ENCODE results near the gene PLEKHM2. TPM values are rescaled to one million over a fixed set of nuclear protein-coding genes. Genes with fewer than 3 reads are reported as not detected.

The PLEKHM2 gene
- total RNA-seq, 1 experiment from 2014 or later, result 38.5 TPM

DNA sequence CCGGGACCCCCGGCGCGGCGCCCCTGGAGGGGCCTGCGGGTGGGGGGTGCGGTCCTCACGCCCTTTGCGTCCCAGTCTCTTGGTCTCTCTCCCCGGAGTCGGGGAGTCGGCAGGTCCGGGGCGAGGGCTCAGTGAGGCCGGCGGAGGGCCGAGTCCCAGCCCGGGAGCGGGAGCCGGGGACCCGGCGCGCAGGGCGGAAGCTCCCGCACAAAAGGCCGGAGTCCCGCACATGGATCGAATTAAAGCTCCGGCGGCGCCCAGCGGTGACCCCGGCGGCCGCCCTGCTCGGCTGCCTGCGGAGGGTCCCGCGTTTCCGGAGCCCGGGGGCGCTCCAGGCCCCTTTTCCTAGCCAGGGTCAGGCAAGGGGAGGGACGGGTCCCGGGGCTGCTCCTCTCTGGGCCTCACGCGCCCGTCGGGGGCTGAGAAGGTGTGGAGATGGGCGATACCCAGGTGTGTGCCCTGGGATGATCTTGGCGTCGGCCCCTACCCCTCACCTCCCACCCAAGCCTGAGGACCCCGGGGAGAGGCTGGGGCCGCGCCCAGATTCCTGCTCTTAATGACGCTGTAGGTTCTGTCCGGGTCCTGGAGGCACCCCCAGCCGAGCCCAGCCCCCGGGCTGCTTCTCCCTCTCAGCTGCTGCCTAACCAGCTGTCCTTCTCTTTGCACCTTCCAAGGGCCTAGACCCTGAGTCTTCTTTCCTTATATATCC lies 75.0 kb downstream of the PLEKHM2 start:
- Histone ChIP-seq H2AFZ (ENCODE audit: low read depth, low read length, poor library complexity, severe bottlenecking) (no peak overlapping the region), H3K36me3 (ENCODE audit: control insufficient read depth in 1 of 2, insufficient read depth in 2 of 2, low read length in 2 of 2) (no peaks in the 10 kb centered on the region), H3K4me2 (ENCODE audit: low read length) (no peak overlapping the region), H3K27me3 (ENCODE audit: insufficient read depth, low read length) (no peaks in the 10 kb centered on the region), H3K79me2 (ENCODE audit: insufficient read depth, low read length) (no peaks in the 10 kb centered on the region), H3K9me2 (ENCODE audit: insufficient read depth) (no peaks in the 10 kb centered on the region), H3K4me1 (ENCODE audit: control insufficient read depth in 1 of 2, insufficient read depth in 2 of 2, low read length in 2 of 2) (peaks cover 5 to 33% of the 10 kb centered on the region in 2 experiments; a peak in 3 of 4 replicates), H3K9me3 (ENCODE audit: control insufficient read depth in 1 of 2, insufficient read depth in 1 of 2, low read depth in 1 of 2, low read length in 2 of 2) (no peaks in the 10 kb centered on the region), H3K4me3 (replicated peaks in 1 of 2; ENCODE audit: low read depth in 1 of 2, low read length in 2 of 2) (no peak overlapping the region), H3K9ac (ENCODE audit: low read length) (no peak overlapping the region), H4K20me1 (ENCODE audit: insufficient read depth) (no peaks in the 10 kb centered on the region), H3K27ac (ENCODE audit: low read depth, low read length) (no peak overlapping the region)
- RAD21 ChIA-PET (ENCODE audit: low non-redundant PET in 1 of 2, low total read pairs in 2 of 2, uncharacterized antibody in 2 of 2, unreplicated experiment in 2 of 2), result no interaction called here
- POLR2A ChIA-PET, result no interaction called here
- DNase-seq (ENCODE audit: low read depth, low spot score), result no peak
- BruUV-seq (replicated peaks), result no TSS peak
- TF ChIP-seq ZNF274 (IDR thresholded peaks at IDR 0.05; ENCODE audit: low read depth, low read length) (no peak), ELF1 (IDR thresholded peaks at IDR 0.05; ENCODE audit: borderline replicate concordance, low read depth) (no peak), RAD21 (IDR thresholded peaks at IDR 0.05; ENCODE audit: low read depth) (no peak), JUND (IDR thresholded peaks at IDR 0.05) (no peak), ZFX (IDR thresholded peaks at IDR 0.05) (no peak), FOSL1 (IDR thresholded peaks at IDR 0.05; ENCODE audit: low read depth) (no peak), TCF7L2 (IDR thresholded peaks at IDR 0.05; ENCODE audit: borderline replicate concordance, extremely low read depth, insufficient read depth, insufficient read length) (no peak)
- TF ChIP-seq, protein P1, sequence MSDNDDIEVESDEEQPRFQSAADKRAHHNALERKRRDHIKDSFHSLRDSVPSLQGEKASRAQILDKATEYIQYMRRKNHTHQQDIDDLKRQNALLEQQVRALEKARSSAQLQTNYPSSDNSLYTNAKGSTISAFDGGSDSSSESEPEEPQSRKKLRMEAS (IDR thresholded peaks at IDR 0.05), result no peak
- ATAC-seq, result no peak
- CTCF ChIA-PET, result interaction anchor here (0.7 kb wide), 1 partner anchor 18 kb away, joined by 3 read pairs; no protein-coding TSS in a partner anchor
- intact Hi-C loops (cut with micrococcal nuclease), result no loop called here

DNA sequence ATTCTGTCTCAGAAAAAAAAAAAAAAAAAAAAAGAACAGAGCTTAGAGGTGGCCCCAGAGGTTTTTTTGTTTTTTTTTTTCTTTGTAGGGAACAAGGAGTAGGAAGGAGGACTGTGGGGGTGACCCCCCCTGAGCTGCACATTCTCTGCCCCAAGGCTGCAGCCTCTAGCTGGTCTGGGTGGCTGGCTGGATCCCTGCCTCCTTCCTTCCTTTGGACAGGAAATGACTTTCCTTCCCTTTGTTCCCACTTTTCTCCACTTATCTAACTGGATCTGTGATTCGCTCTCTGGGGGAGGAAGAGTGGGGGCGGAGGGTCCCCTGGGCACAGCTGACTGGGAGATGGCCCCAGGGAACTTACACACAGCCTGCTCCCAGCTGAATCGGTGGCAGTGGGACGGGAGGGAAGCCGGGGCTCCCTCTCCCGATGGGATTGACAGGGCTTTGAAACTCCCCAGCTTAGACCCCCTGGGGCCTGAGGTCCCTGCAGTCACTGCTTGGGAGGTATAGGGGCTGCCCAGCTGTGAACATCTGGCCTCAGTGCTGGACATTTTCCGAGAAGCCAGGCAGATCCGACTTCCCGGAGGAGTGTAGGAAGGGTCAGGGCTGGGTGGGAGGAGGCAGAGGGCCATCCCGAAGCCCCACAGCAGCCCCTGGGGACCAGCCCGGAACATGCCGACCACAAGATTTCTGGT lies 76.5 kb downstream of the PLEKHM2 start:
- no peak for DNase-seq (ENCODE audit: low read depth, low spot score)
- no peak for ATAC-seq
- Histone ChIP-seq H3K9me3 (ENCODE audit: control insufficient read depth in 1 of 2, insufficient read depth in 1 of 2, low read depth in 1 of 2, low read length in 2 of 2) (no peaks in the 10 kb centered on the region), H3K27ac (ENCODE audit: low read depth, low read length) (no peak overlapping the region), H3K79me2 (ENCODE audit: insufficient read depth, low read length) (no peaks in the 10 kb centered on the region), H3K4me2 (ENCODE audit: low read length) (peak overlapping the region; percentile 31), H3K9me2 (ENCODE audit: insufficient read depth) (no peaks in the 10 kb centered on the region), H3K4me3 (replicated peaks in 1 of 2; ENCODE audit: low read depth in 1 of 2, low read length in 2 of 2) (no peak overlapping the region), H2AFZ (ENCODE audit: low read depth, low read length, poor library complexity, severe bottlenecking) (no peak overlapping the region), H3K36me3 (ENCODE audit: control insufficient read depth in 1 of 2, insufficient read depth in 2 of 2, low read length in 2 of 2) (no peaks in the 10 kb centered on the region), H4K20me1 (ENCODE audit: insufficient read depth) (no peaks in the 10 kb centered on the region), H3K27me3 (ENCODE audit: insufficient read depth, low read length) (no peaks in the 10 kb centered on the region), H3K4me1 (ENCODE audit: control insufficient read depth in 1 of 2, insufficient read depth in 2 of 2, low read length in 2 of 2) (peaks cover 8 to 39% of the 10 kb centered on the region in 2 experiments; a peak in 3 of 4 replicates), H3K9ac (ENCODE audit: low read length) (no peak overlapping the region)
- TF ChIP-seq CEBPB (IDR thresholded peaks at IDR 0.05; ENCODE audit: low read depth), result no peak
- no peak for TF ChIP-seq ZNF274 (IDR thresholded peaks at IDR 0.05; ENCODE audit: low read depth, low read length)
- TF ChIP-seq POLR2A (IDR thresholded peaks at IDR 0.05; ENCODE audit: borderline replicate concordance, extremely low read depth, insufficient read depth, insufficient read length), result no peak
- no peak for TF ChIP-seq SIN3A (IDR thresholded peaks at IDR 0.05; ENCODE audit: low read depth)
- TF ChIP-seq TCF7L2 (IDR thresholded peaks at IDR 0.05; ENCODE audit: borderline replicate concordance, extremely low read depth, insufficient read depth, insufficient read length), result no peak
- TF ChIP-seq, protein P2, sequence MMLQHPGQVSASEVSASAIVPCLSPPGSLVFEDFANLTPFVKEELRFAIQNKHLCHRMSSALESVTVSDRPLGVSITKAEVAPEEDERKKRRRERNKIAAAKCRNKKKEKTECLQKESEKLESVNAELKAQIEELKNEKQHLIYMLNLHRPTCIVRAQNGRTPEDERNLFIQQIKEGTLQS (IDR thresholded peaks at IDR 0.05), result no peak
- no peak for TF ChIP-seq EZH2phosphoT487 (IDR thresholded peaks at IDR 0.05; ENCODE audit: borderline replicate concordance)
- TF ChIP-seq RAD21 (IDR thresholded peaks at IDR 0.05; ENCODE audit: low read depth), result no peak
- no peak for TF ChIP-seq EZH2 (IDR thresholded peaks at IDR 0.05)
- TF ChIP-seq REST (IDR thresholded peaks at IDR 0.05; ENCODE audit: low read depth), result no peak
- no peak for TF ChIP-seq EGR1 (IDR thresholded peaks at IDR 0.05; ENCODE audit: low read depth)
- no peak for TF ChIP-seq JUND (IDR thresholded peaks at IDR 0.05)
- ChIA-PET CTCF (interaction anchor here (1.0 kb wide), 1 partner anchor 31 kb away, joined by 3 read pairs; no protein-coding TSS in a partner anchor), RAD21 (ENCODE audit: low non-redundant PET in 1 of 2, low total read pairs in 2 of 2, uncharacterized antibody in 2 of 2, unreplicated experiment in 2 of 2) (no interaction called here), POLR2A (interaction anchor here (0.5 to 1.1 kb wide), 3 partner anchors 17 to 192 kb away, joined by 3 to 5 read pairs (median 4); no protein-coding TSS in a partner anchor)
- BruUV-seq (replicated peaks), result no TSS peak
- intact Hi-C loops (cut with micrococcal nuclease), result no loop called here

All from HCT116 (cell line).